GM12865 (cell line): ENCODE measurements around the gene HNRNPLL.
"Not testable (repeated sequence)": the region's sequence is repeated elsewhere in the genome, so short reads cannot be mapped to it uniquely, and the experiment has no call there.

Source experiments
- DNase-seq: peaks from one replicate; pipeline ENCODE4 v3.0.0; 2010; ENCODE audit warnings: low read depth
- H3K4me3 ChIP-seq: 2 replicates; pipeline ENCODE4 v1.5.1; 2011; ENCODE audit warnings: mild to moderate bottlenecking, low read depth, low read length, control low read depth
- TF ChIP-seq, protein P1 (sequence below): IDR thresholded peaks from 2 replicates; pipeline ENCODE4 v1.5.1; 2011; ENCODE audit warnings: low read length, control low read depth, low read depth, inconsistent platforms; ENCODE audit not compliant: insufficient read depth; ENCODE audit errors: missing control alignments

The HNRNPLL gene

DNA sequence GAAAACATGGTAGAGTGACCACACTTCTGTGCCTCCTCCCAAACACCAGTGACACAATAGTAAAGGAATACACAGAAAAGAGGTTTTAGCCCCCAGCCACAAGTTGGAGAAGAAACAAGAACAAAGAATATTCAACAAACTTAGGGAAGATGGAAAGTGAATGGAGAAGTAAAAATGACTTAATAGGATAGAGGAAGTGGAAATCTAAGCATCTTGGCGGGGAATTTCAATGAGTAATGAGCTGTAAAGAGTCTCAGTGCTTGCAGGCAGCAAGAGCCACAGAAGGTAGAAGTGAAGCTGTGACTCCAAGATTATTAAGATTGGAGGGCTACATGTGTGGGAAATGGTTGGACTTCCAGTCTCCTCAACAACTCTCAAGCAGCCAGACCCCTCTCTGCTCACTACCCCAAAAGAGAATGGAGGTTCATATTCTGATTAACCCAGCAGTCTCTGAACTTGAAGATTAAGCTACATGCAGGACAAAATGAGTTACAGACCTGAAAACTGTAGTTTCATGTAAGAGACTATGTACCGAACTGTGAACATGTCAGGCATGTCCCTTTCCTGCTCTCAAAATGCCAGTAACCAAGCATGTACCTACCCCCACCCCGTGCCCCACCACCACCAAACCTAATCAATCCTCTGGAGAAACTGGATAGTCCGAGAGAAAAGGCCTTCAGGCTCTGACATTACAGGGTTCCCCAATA lies 16.9 kb upstream of the HNRNPLL start:
- H3K4me3 ChIP-seq = no peak overlapping the region
- DNase-seq = peak; percentile 48
- TF ChIP-seq, protein P1, sequence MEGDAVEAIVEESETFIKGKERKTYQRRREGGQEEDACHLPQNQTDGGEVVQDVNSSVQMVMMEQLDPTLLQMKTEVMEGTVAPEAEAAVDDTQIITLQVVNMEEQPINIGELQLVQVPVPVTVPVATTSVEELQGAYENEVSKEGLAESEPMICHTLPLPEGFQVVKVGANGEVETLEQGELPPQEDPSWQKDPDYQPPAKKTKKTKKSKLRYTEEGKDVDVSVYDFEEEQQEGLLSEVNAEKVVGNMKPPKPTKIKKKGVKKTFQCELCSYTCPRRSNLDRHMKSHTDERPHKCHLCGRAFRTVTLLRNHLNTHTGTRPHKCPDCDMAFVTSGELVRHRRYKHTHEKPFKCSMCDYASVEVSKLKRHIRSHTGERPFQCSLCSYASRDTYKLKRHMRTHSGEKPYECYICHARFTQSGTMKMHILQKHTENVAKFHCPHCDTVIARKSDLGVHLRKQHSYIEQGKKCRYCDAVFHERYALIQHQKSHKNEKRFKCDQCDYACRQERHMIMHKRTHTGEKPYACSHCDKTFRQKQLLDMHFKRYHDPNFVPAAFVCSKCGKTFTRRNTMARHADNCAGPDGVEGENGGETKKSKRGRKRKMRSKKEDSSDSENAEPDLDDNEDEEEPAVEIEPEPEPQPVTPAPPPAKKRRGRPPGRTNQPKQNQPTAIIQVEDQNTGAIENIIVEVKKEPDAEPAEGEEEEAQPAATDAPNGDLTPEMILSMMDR = no peak

DNA sequence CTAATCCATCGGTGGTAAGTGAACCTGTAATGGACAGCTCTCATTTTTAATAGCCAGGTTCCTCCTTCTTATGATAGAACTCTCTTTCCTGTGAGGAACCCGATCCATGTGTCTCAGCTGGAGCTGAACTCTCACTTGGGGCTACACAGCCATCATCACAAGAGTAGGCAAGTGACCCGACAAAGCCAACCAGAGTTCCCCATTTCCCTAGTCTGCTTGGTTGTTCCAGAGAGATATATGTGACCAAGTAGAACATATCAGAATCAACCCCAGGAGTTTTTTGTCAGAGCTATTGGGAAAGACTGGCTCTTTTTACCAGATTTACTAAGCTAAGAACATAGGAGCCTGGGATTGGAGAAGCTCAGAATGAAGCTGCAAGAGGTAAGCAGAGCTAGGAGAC lies 14.6 kb upstream of the HNRNPLL start:
- TF ChIP-seq, protein P1 = no peak

DNA sequence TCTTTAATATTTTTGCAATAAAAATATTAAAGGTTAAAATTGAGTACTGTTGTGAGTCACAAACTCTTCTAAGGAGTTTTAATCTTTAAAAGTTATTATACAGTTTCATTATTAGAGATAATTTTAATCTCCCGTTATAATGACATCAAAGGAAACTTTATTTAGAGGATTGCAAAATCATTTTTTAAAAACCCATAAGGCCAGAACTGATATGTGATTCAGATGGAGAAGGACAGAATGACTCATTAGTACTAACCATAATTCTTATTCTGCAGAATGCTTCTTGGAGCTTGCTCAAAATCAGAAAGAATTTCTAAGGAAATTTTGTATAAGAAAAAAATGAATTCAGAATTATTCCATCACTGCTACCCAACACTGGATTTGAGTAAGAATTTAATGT lies 12.5 kb upstream of the HNRNPLL start:
- DNase-seq = peak; percentile 32
- TF ChIP-seq, protein P1 = no peak

More for the DNA sequence above, 14.6 kb upstream of the HNRNPLL start:
- no peak overlapping the region for H3K4me3 ChIP-seq
- no peak for DNase-seq

DNA sequence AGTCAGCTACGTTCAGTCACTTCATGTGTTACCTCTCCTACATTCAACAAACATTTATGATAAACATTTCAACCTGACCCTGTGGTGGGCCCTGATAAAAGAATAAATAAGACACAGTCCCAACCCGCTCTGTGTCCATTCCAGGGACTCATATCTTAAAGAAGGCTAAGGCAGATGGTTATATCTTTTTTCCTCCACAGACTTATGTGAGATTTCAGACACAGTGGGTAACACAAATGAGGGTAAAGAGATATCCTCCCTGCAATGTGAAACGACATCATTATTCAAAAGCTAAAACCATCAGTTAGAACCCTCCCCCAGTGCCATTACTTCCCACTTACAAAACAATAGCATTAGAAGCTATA lies 11.1 kb upstream of the HNRNPLL start:
- H3K4me3 ChIP-seq = no peak overlapping the region
- TF ChIP-seq, protein P1 = no peak

More for the DNA sequence above, 12.5 kb upstream of the HNRNPLL start:
- no peak overlapping the region for H3K4me3 ChIP-seq

DNA sequence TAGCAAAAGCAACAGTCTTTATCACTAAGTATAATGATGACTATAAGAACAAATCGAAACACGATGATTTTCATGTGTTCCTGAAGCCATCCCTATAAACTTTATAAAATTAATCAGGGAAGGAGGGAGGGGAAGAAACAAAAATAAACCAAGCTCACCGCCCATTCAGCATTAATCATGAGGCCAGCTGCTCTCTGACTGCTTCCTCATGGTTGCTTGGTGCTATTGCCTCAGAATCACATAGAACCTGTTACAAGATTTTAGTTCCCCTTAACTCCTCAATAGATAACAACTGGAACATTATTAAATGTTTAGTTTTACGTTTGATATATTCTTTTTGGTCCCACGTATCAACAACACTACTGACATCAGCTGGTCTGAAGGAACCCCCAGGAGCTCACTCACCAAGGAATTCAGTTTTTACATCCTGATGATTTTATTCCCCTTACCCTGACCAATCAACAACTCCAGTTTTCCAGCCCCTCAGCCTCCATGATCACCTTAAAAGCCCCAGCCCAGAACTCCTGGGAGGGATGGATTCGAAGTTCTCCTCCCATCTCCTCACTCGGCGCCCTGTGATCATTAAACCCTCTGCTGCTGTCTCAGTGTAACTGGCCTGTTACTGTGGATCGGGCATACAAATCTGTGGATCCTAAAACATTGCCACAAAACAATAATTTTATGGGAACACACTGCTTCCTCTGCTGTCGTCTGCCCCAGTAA lies 10.6 kb upstream of the HNRNPLL start:
- TF ChIP-seq, protein P1 = no peak
- H3K4me3 ChIP-seq = no peak overlapping the region
- DNase-seq = no peak

More for the DNA sequence above, 11.1 kb upstream of the HNRNPLL start:
- DNase-seq = no peak

DNA sequence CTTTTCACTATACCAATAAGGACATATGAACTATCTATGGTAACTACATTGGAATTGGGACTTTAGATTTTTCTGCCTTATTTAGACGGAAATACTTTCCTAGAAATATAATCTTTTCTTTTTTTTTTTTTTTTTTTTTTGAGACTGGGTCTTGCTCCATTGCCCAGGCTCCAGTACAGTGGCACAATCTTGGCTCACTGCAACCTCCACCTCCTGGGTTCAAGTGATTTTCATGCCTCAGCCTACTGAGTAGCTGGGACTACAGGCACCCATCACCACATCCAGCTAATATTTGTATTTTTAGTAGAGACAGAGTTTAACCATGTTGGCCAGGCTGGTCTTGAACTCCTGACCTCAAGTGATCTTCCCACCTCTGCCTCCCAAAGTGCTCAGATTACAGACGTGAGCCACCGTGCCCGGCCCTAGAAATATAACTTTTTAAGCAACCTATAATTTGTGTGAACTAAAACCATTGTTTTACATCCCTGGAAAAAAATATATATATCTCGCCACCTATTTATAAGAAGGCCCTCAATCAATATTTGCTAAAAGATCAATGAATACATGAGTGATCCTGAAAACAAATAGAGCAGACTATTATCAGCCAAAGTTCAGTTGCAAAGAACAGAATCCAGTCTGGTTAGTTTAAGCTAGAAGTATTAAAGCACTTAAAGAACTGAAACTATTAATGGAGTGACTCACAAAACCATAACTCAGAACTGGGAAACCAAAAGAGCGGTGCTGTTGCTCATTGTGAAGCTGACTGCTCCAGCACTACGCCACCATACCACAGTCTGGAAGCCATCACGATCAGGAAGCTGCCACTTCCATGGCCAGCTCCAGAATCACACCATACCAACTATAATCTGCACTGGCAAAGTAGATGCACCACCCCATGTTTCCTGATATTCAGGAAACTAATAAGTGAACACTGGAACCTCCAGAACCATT lies 8.4 kb upstream of the HNRNPLL start:
- TF ChIP-seq, protein P1 = no peak
- DNase-seq = peak; percentile 85
- no peak overlapping the region for H3K4me3 ChIP-seq

DNA sequence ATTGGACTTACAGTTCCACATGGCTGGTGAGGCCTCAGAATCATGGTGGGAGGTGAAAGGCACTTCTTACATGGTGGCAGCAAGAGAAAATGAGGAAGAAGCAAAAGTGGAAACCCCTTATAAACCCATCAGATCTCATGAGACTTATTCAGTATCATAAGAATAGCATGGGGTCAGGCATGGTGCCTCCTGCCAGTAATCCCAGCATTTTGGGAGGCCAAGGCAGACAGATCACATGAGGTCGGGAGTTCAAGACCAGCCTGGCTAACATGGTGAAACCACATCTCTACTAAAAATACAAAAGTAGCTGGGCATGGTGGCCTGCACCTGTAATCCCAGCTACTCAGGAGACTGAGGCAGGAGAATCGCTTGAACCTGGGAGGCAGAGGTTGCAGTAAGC lies 6.5 kb upstream of the HNRNPLL start:
- not testable (repeated sequence) for H3K4me3 ChIP-seq, DNase-seq
